HG03066 (cell line): ENCODE results near the gene ANKS1B.
"Not testable (repeated sequence)": the region's sequence is repeated elsewhere in the genome, so short reads cannot be mapped to it uniquely, and the experiment has no call there.

Experiments
- ATAC-seq: cut with Tn5 transposase; IDR thresholded peaks from one replicate; pipeline ENCODE4 v1.9.1; 2021; ENCODE audit warnings: low read depth; ENCODE audit not compliant: unreplicated experiment

Gene ANKS1B

GRCh38 chr12:99984271-99985128, at the start of gene ANKS1B:
TSS of gene ANKS1B (minus strand) at chr12:99984936. CDS start at chr12:99984237, 699 bp downstream.
- ATAC-seq, result peak; percentile 54

- no peak for ATAC-seq
Measured at GRCh38 chr12:100031836-100032235, 47.1 kb upstream of the ANKS1B start.

- no peak for ATAC-seq
Measured at GRCh38 chr12:100027671-100028070, 42.9 kb upstream of the ANKS1B start.

GRCh38 chr12:100026241-100026640, 41.5 kb upstream of the ANKS1B start:
- ATAC-seq, result no peak

- no peak for ATAC-seq
Measured at GRCh38 chr12:100024974-100025555, 40.3 kb upstream of the ANKS1B start.

GRCh38 chr12:100020370-100020769, 35.6 kb upstream of the ANKS1B start:
- ATAC-seq, result no peak

GRCh38 chr12:100017056-100017455, 32.3 kb upstream of the ANKS1B start:
- ATAC-seq, result no peak

- not testable (repeated sequence) for ATAC-seq
Measured at GRCh38 chr12:100016304-100016703, 31.6 kb upstream of the ANKS1B start.

GRCh38 chr12:100005846-100006245, 21.1 kb upstream of the ANKS1B start:
- ATAC-seq, result not testable (repeated sequence)

GRCh38 chr12:99997806-99998205, 13.1 kb upstream of the ANKS1B start:
- no peak for ATAC-seq

GRCh38 chr12:99996095-99996494, 11.4 kb upstream of the ANKS1B start:
- ATAC-seq, result no peak

GRCh38 chr12:99985631-99986030, 895 bp upstream of the ANKS1B start:
- ATAC-seq, result no peak

- ATAC-seq, result peak; percentile 48
Measured at GRCh38 chr12:99985129-99985570, 414 bp upstream of the ANKS1B start.

GRCh38 chr12:99983456-99984258, 1.1 kb downstream of the ANKS1B start:
- ATAC-seq, result no peak

GRCh38 chr12:99981639-99982190, 3.0 kb downstream of the ANKS1B start:
- no peak for ATAC-seq

- no peak for ATAC-seq
Measured at GRCh38 chr12:99979471-99979870, 5.3 kb downstream of the ANKS1B start.

GRCh38 chr12:99978152-99978551, 6.6 kb downstream of the ANKS1B start:
- ATAC-seq, result no peak

GRCh38 chr12:99977550-99977949, 7.2 kb downstream of the ANKS1B start:
- no peak for ATAC-seq

- ATAC-seq, result no peak
Measured at GRCh38 chr12:99976762-99977161, 8.0 kb downstream of the ANKS1B start.

- no peak for ATAC-seq
Measured at GRCh38 chr12:99975321-99975720, 9.4 kb downstream of the ANKS1B start.

- no peak for ATAC-seq
Measured at GRCh38 chr12:99974146-99974545, 10.6 kb downstream of the ANKS1B start.
